ELF-1 (cell line): ENCODE measurements around the gene PARD3.

ENCODE experiments used
- DNase-seq: peaks from one replicate; pipeline ENCODE4 v3.0.0-alpha.2; 2016; ENCODE audit warnings: low read depth, low spot score

PARD3 gene

GRCh38 chr10:34189830-34190229, 625.3 kb downstream of the PARD3 start:
- no peak for DNase-seq

- DNase-seq = no peak
Measured at GRCh38 chr10:34188221-34188620, 626.9 kb downstream of the PARD3 start.

- no peak for DNase-seq
Measured at GRCh38 chr10:34187201-34187600, 627.9 kb downstream of the PARD3 start.

GRCh38 chr10:34186745-34187144, 628.4 kb downstream of the PARD3 start:
- DNase-seq = peak; percentile 49

GRCh38 chr10:34185998-34186397, 629.1 kb downstream of the PARD3 start:
- DNase-seq = no peak

GRCh38 chr10:34184939-34185386, 630.1 kb downstream of the PARD3 start:
- DNase-seq = no peak

- DNase-seq = no peak
Measured at GRCh38 chr10:34184397-34184796, 630.7 kb downstream of the PARD3 start.

- no peak for DNase-seq
Measured at GRCh38 chr10:34183016-34183796, 631.9 kb downstream of the PARD3 start.

GRCh38 chr10:34181553-34182300, 633.4 kb downstream of the PARD3 start:
- DNase-seq = peak; percentile 89

- DNase-seq = peak; percentile 65
Measured at GRCh38 chr10:34180749-34181148, 634.3 kb downstream of the PARD3 start.

GRCh38 chr10:34179280-34179679, 635.8 kb downstream of the PARD3 start:
- no peak for DNase-seq

GRCh38 chr10:34178756-34179155, 636.3 kb downstream of the PARD3 start:
- DNase-seq = no peak

- DNase-seq = no peak
Measured at GRCh38 chr10:34178196-34178595, 636.9 kb downstream of the PARD3 start.

GRCh38 chr10:34177445-34177844, 637.7 kb downstream of the PARD3 start:
- DNase-seq = no peak

- no peak for DNase-seq
Measured at GRCh38 chr10:34176351-34176750, 638.7 kb downstream of the PARD3 start.

GRCh38 chr10:34175121-34175520, 640.0 kb downstream of the PARD3 start:
- no peak for DNase-seq

- DNase-seq = no peak
Measured at GRCh38 chr10:34172936-34173533, 642.1 kb downstream of the PARD3 start.

- no peak for DNase-seq
Measured at GRCh38 chr10:34171957-34172527, 643.1 kb downstream of the PARD3 start.

- no peak for DNase-seq
Measured at GRCh38 chr10:34169677-34170076, 645.4 kb downstream of the PARD3 start.

- DNase-seq = no peak
Measured at GRCh38 chr10:34169131-34169530, 646.0 kb downstream of the PARD3 start.

GRCh38 chr10:34168439-34168838, 646.7 kb downstream of the PARD3 start:
- no peak for DNase-seq

GRCh38 chr10:34166823-34167222, 648.3 kb downstream of the PARD3 start:
- no peak for DNase-seq
